Right renal pelvis (tissue), 4 donors: ENCODE data around the gene MON1A. TPM values are rescaled to one million over a fixed set of nuclear protein-coding genes. Genes with fewer than 3 reads are reported as not detected.

Experiments used
- polyA plus RNA-seq, 4 donors: library from polyadenylated mRNA; unstranded; fragments of 120-200 nt; gene quantifications; one replicate each; pipeline ENCODE4 v1.2.1, GENCODE V29; 2013; ENCODE audit not compliant: insufficient read length in 4 of 4

Gene MON1A
- polyA plus RNA-seq, 4 donors = 7.1 to 10.8 (median 7.9) TPM

Other genes starting within 250 kb of the MON1A start
- gene MST1, start 240.3 kb downstream of the MON1A start, polyA plus RNA-seq = 100 to 1,000 TPM; 115 to 197 (median 150) TPM
- gene RNF123, start 240.3 kb downstream of the MON1A start, polyA plus RNA-seq = 10 to 100 TPM; 35.2 to 38.2 (median 36.8) TPM
- 1 to 10 TPM in 3 of 4 donors, under 1 TPM in 1; 0.94 to 2.6 (median 1.3) TPM for gene AMIGO3, start 210.1 kb downstream of the MON1A start, polyA plus RNA-seq
- 10 to 100 TPM; 12.8 to 17.0 (median 14.0) TPM for gene GMPPB, start 205.9 kb downstream of the MON1A start, polyA plus RNA-seq
- 10 to 100 TPM; 54.0 to 64.2 (median 59.5) TPM for gene IP6K1, start 143.3 kb downstream of the MON1A start, polyA plus RNA-seq
- under 1 TPM in 1 of 4 donors, not detected in 3; 0.05 TPM for gene CDHR4, start 129.9 kb downstream of the MON1A start, polyA plus RNA-seq
- 10 to 100 TPM; 10.3 to 13.1 (median 12.0) TPM for gene INKA1, start 126.5 kb downstream of the MON1A start, polyA plus RNA-seq
- 10 to 100 TPM; 35.4 to 45.3 (median 39.2) TPM for gene UBA7, start 115.9 kb downstream of the MON1A start, polyA plus RNA-seq
- gene TRAIP, start 73.2 kb downstream of the MON1A start, polyA plus RNA-seq = 10 to 100 TPM in 2 of 4 donors, 1 to 10 TPM in 2; 8.6 to 10.4 (median 9.9) TPM
- under 1 TPM; 0.07 to 0.39 (median 0.15) TPM for gene CAMKV, start 59.9 kb downstream of the MON1A start, polyA plus RNA-seq
- 1 to 10 TPM in 3 of 4 donors, under 1 TPM in 1; 0.84 to 1.5 (median 1.3) TPM for gene MST1R, start 25.9 kb downstream of the MON1A start, polyA plus RNA-seq
- gene RBM6, start 10.3 kb upstream of the MON1A start, polyA plus RNA-seq = 100 to 1,000 TPM in 3 of 4 donors, 10 to 100 TPM in 1; 98.8 to 148 (median 115) TPM
- gene RBM5, start 159.1 kb upstream of the MON1A start, polyA plus RNA-seq = 100 to 1,000 TPM; 231 to 273 (median 235) TPM
- gene SEMA3F, start 225.5 kb upstream of the MON1A start, polyA plus RNA-seq = 10 to 100 TPM; 75.1 to 81.1 (median 78.5) TPM